Left cardiac atrium (tissue), 4 donors: ENCODE results near the gene SOHLH1. TPM values are rescaled to one million over a fixed set of nuclear protein-coding genes. Genes with fewer than 3 reads are reported as not detected.

Experiments
- ATAC-seq, 2 donors: fragments of 200-7000 bp; cut with Tn5 transposase; one replicate each; pipeline ENCODE4 v1.9.1; 2020; ENCODE audit warnings: mild to moderate bottlenecking in 2 of 2, moderate library complexity in 2 of 2
- DNase-seq: peaks from one replicate; pipeline ENCODE4 v3.0.0-alpha.2; 2020
- intact Hi-C, 2 donors: fragments of 100-400 bp; cut with DNase I; formaldehyde crosslinking; loops; one replicate each; pipeline versions ENCODE4 v1.14.1 to v1.15.1; 2022 to 2023
- total RNA-seq, 2 donors: library from RNA; stranded (reverse); fragmentation: NEBNext Ultra II Directional; extraction: Animal tissue kit (Norgen Biotek cat#: 25700); gene quantifications; one replicate each; pipeline ENCODE4 v1.2.1, GENCODE V29; 2021
- donor health status: DM: no; HTN: yes; CAD: no.
- donor health status: DM: no; HTN: yes; CAD: no; lungs with severe emphysema.
- donor health status: DM: yes; HTN: yes; CAD: no.
- donor health status: Dilated cardiomyopathy.

SOHLH1 gene
- total RNA-seq, 2 donors from 2014 or later, result not detected

- ATAC-seq, result no peak
- intact Hi-C loops, result no loop called here
- no peak for DNase-seq
These were observed 8.2 kb upstream of the SOHLH1 start for GRCh38 chr9:135707252-135708138.

GRCh38 chr9:135706288-135706687 is 7.0 kb upstream of the SOHLH1 start:
- intact Hi-C loops, result no loop called here
- ATAC-seq (no peak), DNase-seq (no peak)

- no peak for ATAC-seq
These were observed 6.1 kb upstream of the SOHLH1 start for GRCh38 chr9:135705376-135705775.

GRCh38 chr9:135704483-135704882 is 5.2 kb upstream of the SOHLH1 start:
- intact Hi-C loops, result no loop called here
- ATAC-seq (no peak), DNase-seq (no peak)

More at GRCh38 chr9:135705376-135705775, 6.1 kb upstream of the SOHLH1 start:
- intact Hi-C loops, result no loop called here
- DNase-seq, result no peak

GRCh38 chr9:135703726-135704125 is 4.4 kb upstream of the SOHLH1 start:
- no peak for DNase-seq
- intact Hi-C loops, result no loop called here
- ATAC-seq, result no peak

- intact Hi-C loops, result no loop called here
- ATAC-seq (peak; percentile 70 to 77), DNase-seq (no peak)
These were observed 2.9 kb upstream of the SOHLH1 start, which contains the start of gene KCNT1 for GRCh38 chr9:135701959-135702721. Gene KCNT1, plus strand, starts transcription at chr9:135702185. Its CDS starts 74 bp downstream, at chr9:135702259.

GRCh38 chr9:135701067-135701958 is 2.0 kb upstream of the SOHLH1 start:
- intact Hi-C loops, result no loop called here
- ATAC-seq (peak in 1 of 2 donors; percentile 5), DNase-seq (no peak)

- intact Hi-C loops, result no loop called here
- DNase-seq (no peak), ATAC-seq (peak in 1 of 2 donors; percentile 23)
These were observed 1.2 kb upstream of the SOHLH1 start for GRCh38 chr9:135700525-135700924.

GRCh38 chr9:135698767-135699166 is 514 bp downstream of the SOHLH1 start:
- DNase-seq (no peak), ATAC-seq (no peak)
- intact Hi-C loops, result no loop called here

GRCh38 chr9:135698236-135698635 is 1.0 kb downstream of the SOHLH1 start:
- DNase-seq, result no peak
- ATAC-seq, result no peak
- intact Hi-C loops, result no loop called here

GRCh38 chr9:135697226-135697625 is 2.1 kb downstream of the SOHLH1 start:
- ATAC-seq, result no peak
- no peak for DNase-seq
- intact Hi-C loops, result no loop called here

GRCh38 chr9:135696446-135696845 is 2.8 kb downstream of the SOHLH1 start:
- no peak for ATAC-seq
- intact Hi-C loops, result no loop called here
- no peak for DNase-seq

GRCh38 chr9:135695642-135696041 is 3.6 kb downstream of the SOHLH1 start:
- intact Hi-C loops, result no loop called here
- ATAC-seq, result no peak

GRCh38 chr9:135695036-135695435 is 4.2 kb downstream of the SOHLH1 start:
- intact Hi-C loops, result no loop called here
- no peak for DNase-seq
- no peak for ATAC-seq

More at GRCh38 chr9:135695642-135696041, 3.6 kb downstream of the SOHLH1 start:
- no peak for DNase-seq

- ATAC-seq, result no peak
- intact Hi-C loops, result no loop called here
- DNase-seq, result no peak
These were observed 4.9 kb downstream of the SOHLH1 start for GRCh38 chr9:135694414-135694813.

GRCh38 chr9:135693771-135694170 is 5.5 kb downstream of the SOHLH1 start:
- DNase-seq, result no peak
- ATAC-seq, result no peak
- intact Hi-C loops, result no loop called here

- DNase-seq, result no peak
- intact Hi-C loops, result no loop called here
These were observed 6.0 kb downstream of the SOHLH1 start for GRCh38 chr9:135693265-135693664.

GRCh38 chr9:135692410-135692809 is 6.9 kb downstream of the SOHLH1 start:
- intact Hi-C loops, result no loop called here
- no peak for DNase-seq

More at GRCh38 chr9:135693265-135693664, 6.0 kb downstream of the SOHLH1 start:
- no peak for ATAC-seq

More at GRCh38 chr9:135692410-135692809, 6.9 kb downstream of the SOHLH1 start:
- ATAC-seq, result no peak
